Renal pelvis (tissue), 4 donors: ENCODE data around the gene OAT. TPM values are rescaled to one million over a fixed set of nuclear protein-coding genes. Genes with fewer than 3 reads are reported as not detected.
A peak's percentile ranks its signal among the peaks of the same experiment; 100 is the strongest.

ENCODE experiments used
- DNase-seq: peaks from one replicate; pipeline ENCODE4 v3.0.0-alpha.2; 2013
- polyA plus RNA-seq, 3 donors: library from polyadenylated mRNA; unstranded; fragments of 120-200 nt; gene quantifications; one replicate each; pipeline ENCODE4 v1.2.1, GENCODE V29; 2013; ENCODE audit not compliant: insufficient read length in 3 of 3

Gene OAT
- polyA plus RNA-seq, 3 donors: 71.3 to 84.5 (median 79.1) TPM

DNA sequence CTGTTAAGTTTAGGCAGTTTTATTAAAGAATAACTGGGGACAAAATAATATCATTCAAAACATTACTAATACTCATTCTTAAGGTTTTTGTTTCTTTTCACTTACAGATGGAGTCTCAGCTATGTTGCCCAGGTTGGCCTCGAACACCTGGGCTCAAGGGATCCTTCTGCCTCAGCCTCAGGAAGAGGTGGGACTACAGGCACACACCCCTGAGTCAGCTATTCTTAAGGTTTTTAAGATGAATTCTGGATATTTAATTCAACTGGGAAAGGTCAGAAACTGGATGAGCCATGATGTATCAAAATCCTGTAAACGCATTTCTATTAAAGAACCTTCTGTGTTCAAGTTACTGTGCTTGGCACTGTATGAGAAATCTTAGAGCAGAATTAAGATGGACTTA lies 3.5 kb downstream of the OAT start:
- no peak for DNase-seq

DNA sequence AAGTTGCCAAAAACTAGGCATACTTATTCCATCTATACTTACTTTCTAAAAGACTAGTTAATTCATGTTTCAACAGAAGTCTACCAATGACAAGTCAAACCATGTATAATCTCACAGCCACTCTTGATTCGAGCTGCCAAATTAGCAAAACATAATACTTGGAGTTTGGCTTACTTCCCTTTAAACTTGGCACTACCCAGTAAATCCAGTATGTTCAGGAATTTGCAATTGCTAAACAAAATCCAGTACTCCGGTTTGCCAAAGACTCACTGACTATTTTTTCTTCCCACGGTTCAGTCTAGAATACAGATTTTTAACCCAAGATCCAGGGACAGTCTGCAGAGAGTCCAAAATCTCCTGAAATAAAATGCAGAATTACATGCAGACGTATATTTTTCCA lies 4.6 kb downstream of the OAT start:
- DNase-seq: no peak

DNA sequence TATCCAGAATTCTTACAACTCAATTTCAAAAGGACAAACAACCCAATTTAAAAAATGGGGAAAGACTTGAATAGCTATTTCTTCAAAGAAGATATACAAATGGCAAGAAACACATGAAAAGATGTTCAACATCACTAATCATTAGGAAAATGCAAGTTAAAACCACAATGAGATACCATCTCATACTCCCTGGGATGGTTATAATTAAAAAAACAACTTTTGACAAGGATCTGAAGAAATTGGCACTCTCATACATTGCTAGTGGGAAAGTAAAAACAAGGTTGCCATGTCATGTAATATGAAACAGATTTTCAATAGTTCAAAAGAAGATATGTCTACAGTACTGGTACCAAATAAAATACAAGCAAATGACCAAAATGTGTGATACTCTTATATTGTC lies 9.0 kb downstream of the OAT start:
- DNase-seq: no peak

DNA sequence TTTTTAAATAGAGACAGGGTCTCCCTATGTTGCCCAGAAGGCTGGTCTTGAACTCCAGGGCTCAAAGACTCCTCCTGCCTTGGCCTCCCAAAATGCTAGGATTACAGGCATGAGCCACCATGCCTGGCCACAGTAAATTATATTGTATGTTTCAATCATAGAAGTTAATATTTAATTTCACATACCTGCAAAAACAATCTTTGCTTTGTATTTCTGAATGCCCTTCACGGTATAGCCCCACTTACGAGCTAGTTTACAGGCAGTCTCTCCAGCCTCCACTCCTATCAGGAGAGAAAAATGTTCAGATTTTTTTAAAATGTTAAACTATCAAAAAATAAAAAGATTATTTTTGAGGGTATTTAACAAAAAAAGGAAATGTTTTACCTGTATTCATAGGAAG lies 10.4 kb downstream of the OAT start:
- DNase-seq: no peak

DNA sequence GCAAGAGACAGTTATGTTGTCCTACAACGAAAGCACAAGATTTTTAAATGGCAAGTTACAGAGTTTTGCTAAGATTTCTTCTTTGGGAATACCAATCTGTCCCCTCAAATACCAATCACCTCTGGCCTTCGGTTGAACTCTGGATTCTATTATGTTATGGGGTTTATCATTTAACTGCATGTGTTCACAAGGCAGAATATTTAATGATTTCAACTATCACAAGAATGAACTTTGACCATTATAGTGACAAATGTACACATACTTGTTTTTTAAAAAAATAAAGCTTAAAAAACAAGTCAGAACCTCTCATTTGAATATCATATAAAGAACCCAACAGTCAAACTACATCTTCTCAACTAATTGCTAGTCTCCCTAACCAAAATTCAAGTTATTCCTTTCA lies 11.3 kb downstream of the OAT start:
- no peak for DNase-seq

DNA sequence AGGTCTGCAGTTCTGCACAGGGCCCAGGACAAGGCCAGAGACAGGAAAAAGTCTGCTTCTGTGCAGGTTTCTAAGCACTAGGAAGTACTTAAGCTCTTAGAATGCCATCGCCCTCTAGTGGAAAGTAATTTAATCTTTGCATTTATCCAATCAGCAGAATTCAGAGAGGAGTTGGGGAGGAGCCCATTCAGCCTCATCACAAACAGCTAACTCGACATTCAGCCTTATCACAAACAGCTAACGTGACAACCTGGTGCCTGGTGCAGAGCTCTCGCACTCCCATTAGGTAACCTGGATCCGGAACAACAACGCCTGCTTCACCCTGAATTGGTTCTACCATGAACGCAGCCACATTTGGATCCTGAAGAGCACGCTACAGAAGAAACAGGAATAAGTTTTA lies 15.2 kb downstream of the OAT start:
- DNase-seq: peak; percentile 87

DNA sequence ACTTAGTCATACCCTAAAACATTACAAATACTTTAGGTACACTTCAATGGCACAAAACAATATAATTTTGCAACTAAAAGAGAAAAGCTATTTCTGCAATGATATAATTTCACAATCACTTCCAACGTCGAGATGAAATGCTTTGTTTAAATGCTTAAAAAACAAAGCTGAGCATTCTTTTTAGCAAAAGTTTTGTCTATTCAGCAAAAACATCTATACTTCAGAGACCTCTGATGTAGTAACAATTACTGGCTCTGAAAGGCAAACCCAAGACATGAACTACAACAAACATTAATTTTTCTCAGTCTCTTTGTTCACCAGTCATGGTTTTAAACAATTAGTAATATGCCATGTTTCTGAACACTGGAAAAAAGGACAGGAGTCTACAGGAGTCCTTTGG lies 16.4 kb downstream of the OAT start:
- DNase-seq: no peak

DNA sequence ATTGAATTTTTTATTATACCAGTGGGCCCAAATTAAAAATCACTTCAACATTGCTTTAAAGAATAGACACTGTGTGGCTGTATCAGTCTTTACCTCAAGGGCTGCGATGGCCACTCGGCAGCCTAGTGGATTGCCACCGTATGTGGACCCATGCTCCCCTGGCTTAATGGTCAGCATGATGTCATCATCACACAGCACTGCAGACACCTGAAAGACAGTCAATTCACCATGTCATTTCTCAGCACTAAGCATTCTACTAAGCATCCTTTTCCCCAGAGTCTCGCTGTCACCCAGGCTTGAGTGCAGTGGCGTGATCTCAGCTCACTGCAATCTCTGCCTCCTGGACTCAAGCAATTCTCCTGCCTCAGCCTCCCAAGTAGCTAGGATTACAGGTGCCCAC lies 17.1 kb downstream of the OAT start:
- DNase-seq: no peak

DNA sequence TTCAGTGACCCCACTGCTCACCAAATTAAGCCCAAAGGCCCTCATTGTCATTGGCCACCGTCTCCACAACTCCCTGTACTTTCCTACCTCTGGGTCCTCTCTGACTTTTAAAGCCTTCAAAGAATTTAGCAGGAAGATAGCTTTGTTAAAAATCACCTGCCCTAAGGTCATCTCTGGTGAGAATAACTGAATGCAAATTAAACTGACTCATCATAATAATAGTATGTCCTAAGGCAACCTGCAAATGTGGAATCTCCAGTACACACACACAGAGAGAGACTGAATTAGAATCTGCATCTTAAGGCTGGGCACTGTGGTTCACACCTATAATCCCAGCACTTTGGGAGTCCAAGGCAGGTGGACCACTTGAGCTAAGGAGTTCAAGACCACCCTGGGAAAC lies 24.1 kb downstream of the OAT start:
- DNase-seq: no peak

DNA sequence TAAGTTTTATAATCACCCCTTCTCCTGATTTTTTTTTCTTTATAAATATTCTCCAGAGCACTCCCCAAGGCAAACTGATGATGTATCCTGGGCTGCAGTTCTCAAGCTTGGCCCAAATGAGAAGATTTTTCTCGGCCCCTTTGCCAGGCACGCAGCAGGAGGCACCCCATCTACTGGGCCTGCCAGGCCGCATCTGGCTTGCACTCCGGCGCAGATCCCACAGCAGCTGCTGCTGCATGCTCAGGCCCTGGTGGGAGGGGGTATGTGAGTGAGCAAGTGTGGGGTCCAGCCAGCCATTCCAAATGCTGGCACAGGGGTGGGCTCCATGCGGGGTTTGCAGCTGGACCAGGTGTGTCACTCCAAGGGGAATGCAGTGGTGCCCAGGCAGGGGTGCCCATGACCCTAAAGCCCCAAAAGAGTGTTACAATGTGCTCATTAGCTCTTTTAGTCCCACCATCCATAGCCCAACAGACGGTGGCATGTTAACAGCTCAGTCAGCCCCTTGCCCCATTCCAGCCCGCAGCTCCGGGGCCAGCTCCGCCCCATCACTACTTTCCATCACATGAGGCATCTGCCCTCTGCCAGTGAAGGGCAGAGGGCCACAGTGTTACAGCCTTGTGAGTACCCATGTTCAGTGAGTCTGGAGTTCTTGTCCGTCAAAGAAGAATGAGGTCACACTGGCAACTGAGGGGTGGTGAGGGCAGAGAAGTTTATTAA lies 25.9 kb downstream of the OAT start:
- no peak for DNase-seq

DNA sequence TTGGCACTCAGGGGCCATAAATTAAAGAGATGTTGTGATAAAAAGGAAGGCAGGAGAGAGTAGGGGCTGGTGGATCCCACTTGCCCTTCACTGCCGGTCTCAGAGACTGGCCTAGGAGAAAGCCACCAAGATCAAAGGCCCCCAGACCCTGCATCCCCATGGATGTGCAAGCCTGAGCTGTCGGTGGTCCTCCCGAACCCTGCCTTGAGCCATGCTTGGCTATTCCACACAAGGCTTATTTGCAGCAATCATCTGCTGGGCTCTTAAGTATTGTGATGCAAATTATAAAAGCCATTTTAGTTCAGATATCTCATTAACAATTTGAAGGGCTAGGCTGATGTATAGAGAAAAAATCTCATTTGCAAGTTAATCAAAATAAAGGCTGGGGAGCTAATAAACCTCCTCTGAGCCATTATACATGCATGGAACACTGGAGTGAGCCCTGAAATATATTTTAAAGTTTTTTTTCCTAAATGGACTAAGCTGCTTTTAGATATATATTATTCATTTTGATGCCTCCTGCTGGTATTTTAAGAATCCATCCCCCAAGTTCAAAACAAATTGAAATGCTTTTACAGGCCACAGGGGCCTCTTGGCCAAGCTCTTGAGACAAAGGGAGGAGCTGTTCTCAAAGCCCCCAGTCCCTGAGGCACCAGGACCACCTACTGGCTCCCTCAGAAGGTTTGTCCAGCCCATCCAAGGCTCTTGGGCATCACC lies 28.1 kb downstream of the OAT start:
- no peak for DNase-seq

DNA sequence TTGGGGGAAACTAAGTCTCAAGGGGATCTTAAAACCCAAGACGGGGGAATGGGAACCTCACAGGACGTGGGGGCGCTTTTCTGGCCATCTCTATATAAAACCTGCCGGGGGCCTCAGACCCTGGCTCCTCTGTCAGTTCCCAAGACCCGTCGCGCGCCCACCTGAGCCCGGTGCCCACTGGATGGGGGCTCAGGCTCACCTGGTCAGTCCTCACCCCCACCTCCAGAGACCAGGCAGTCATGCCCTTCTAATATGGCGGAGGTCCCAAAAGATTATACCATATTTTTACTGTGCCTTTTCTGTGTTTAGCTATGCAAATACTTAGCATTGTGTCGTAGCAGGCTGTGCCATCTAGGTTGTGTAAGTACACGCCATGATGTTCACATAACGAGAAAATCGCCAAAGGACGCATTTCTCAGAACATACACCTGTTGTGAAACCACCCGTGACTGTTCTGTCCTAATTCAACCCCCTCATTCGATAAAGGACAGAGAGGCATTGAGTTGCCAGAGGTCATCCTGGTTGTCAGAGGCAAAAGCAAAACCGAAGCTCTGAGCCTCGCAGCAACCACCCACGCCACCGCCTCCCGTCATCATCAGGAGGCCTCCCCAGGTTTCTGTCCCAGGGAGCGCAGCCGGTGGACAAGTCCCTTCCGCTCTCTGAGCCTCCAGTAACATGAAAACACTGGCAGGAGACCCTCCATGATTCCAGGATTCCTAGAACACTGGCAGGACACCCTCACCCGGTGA lies 28.9 kb downstream of the OAT start:
- no peak for DNase-seq

DNA sequence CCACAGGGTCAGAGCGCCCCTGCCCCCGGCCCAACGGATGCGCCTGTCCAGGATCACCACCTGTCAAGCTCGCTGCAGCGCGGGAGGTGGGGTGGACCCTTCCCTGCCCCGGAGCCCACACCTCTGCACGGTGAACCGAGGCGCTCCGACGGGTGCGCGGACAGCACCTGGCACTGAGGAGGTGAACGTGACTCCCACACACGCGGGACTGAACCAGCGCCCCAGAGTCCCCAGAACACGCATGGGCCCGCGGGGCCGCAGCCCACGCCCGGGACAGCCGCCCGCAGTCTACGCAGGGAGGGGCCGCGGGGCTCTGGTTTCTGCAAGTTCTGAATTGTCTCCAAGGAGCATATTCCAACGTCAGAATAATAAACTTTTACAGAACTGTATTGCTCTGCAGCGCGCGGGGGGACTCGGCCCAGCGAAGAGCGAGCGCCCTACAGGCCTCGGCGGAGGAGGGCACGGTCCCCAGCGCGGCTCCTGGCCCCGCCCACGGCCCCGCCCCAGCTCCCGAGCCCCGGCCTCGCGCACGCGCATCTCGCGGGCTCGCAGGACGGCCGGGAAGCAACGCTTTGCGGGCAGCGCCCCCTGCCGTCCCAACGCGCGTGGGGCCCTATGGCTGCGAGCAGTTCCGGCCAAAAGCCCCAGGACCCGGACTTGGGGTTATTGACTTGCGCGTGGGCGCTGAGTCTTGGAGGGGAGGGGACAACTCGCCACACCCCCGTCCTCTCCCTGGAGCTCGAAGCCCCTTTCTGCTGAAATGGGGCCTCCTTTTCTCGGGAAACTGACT lies 29.7 kb downstream of the OAT start:
- DNase-seq: peak; percentile 85

DNA sequence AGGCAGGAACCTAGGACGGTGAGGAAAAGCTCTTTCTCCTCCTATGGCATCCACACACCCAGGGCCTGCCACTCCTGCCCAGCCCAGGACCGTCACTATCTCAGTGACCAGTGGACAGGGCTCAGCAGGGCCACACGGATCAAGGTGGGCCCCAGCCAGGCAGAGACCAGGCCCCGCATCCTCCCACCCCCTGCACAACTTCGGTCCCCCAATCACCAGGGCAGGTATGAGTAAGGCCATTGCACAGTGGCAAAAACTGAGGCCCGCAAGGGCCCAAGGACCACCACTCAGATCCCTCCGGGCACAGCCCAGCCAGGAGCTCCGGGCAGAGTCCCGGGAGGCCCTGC lies 30.3 kb downstream of the OAT start:
- DNase-seq: no peak

DNA sequence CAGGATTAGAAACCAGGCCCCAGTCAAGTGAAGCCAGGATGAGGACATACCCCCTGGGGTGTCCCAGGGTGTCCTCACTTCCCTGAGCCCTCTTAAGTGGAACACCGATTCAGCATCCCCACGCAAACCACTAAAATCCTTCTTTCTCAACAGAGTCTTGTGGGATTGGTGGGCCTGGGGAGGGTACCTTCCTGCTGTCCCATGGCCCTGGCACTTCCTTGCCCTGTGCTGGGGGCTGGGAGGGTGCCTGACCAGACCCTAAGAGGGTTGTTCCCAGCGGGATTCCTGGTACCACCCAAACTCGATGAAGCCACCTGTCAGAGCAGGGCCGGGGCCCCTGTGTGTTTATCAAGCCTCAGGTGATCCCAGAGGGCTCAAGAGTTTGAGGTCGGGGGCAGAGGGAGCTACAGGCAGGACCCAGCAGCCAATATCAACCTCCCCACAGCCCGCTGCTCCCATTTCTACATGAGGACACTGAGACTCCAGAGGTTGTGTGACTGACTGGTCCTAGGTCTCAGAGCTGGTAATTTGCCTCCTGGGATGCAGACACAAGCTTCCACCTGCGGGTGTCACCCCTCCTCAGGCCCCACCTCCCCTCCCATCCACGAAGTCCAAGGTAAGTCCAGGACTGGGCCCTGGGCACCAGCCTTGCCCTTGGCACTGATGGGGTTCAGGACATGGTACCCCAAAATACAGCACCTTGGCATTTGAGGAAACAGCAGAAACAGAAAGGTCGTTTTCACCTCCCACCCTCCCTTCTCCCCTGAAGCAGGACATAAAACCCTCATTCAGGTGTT lies 31.4 kb downstream of the OAT start:
- DNase-seq: no peak

DNA sequence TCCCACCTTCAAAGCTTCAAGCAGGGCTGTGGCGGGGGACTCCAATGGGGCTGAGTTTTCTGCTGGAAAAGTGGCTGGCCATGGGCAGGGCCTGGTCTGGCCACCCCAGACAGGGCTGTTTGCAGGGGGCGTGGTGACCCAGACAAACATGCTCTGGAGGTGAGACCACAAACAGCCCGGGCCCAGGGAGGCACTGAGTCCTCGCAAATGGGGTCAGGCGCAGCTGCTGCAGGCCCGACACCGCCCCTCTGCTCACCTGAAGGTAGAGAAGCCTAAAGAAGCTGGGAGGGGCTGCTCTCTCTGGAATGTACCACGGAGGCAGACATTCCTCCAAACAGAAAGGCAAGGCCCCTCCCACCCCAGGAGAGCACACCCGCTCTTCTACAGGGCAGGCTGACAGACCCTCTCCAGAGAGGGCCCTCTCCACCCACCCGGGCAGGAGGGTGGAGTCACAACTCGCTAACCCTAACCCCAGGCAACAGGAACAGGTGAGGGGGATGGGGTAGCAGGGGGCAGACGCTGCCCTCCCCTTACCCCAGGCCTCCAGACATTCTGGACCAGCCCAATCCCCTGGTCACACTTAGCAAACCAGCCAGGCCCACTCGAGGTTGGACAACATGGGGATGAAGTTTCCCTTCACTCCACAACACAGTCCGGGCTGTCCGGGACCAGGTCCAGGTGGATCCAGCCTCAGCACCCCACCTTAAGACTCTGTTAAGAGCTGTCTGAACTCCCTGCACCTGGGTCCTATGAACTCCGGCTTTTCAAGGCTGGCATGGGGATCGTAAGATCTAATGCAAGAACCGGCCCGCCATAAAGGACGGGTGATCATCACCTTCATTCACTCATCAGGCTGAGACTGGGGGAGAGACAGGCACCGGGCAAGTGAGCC lies 32.3 kb downstream of the OAT start:
- DNase-seq: no peak

DNA sequence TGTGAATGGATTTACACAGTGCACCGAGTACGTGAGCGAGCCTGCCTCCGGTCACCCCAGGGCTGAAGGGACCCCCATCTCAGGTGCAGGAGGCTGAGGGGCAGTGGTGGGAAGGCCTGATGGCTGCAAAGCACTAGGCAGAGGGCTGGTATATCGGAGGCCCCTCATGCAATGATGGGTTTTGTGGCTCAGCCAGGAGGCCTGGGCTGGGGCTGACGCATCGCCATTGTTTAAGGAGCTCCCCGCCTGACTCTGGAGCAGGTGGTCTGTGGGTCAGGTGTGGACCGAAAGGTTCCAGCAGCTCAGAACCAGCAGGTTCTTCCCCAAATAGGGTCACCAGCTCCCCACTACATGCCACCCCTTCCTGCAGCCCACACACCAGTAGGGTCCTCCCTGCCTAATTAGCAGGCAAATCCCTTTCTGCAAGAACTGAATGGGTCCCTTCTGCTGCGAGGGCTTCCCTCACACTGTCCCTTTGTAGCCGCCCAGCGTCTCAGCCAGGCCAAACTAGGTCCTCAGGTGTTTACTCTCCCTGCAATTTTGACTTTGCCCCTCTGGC lies 33.0 kb downstream of the OAT start:
- no peak for DNase-seq

DNA sequence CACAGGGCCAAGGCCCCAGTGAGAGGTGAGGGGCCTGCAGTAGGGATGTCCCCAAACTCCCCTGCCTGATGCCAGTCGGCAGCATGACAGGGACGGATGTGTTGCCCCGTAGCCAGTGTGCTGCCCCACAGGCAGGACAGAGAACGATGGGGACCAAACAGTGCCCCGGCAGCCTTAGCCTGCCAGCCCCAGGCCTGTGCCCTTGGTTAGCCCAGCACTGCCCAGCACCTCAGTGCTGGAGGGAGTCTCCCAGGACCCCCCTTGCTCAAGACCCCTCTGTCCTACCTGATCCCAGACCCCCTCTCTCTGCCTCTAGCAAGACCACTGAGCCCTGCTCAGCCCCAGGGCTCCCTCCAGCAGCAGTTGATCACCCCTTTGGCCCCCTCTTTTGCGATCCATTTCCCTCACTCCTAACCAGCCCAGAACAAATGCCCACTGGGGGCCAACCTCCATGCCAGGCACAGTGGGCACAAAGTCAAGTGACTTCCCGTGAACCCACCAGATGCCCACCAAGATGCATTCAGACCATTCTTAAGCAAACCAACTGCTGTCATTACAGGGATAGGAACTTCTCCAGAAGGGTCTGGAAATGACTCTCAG lies 34.0 kb downstream of the OAT start:
- no peak for DNase-seq

DNA sequence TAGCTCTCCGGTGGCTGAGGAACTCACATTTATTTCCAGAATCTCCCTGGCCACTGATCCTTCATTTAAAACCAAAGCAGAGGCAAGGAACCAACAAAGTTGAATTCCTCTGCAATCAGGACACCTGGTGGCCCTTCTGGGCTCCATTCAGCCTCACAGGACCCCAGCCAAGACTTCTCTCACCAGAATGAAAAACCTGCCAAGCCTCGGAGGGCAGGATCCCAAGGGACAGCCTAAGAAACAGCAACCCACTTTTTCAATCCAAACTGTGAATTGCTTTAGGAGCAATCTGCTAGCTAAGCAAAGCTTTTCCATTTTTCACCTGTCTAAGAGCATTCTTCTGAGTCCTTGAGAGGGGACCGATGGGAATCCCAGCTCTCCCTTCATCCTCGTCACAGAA lies 34.6 kb downstream of the OAT start:
- no peak for DNase-seq

DNA sequence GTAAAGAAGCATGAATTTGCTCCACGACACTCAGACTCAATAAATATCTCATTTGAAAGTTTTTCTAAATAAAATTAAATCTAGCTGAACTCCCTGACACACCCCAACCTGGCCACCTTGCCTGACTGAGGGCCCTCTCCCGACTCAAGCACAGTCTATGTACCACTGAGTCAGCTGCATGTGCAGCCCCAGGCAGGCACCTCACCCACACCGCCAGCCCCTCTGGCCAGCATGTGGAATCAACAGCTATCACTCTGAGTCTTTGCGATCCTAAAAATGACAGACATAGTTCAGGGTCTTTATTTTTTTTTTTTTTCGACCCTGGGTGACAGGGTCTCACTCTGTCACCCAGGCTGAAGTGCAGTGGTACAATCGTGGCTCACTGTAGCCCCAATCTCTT lies 35.2 kb downstream of the OAT start:
- DNase-seq: no peak
